SHP77 treated with DMSO at 0.1 percent for 48 hours (cell line): Measurements from ENCODE around the gene BNC2.
"Not testable (repeated sequence)": the region's sequence is repeated elsewhere in the genome, so short reads cannot be mapped to it uniquely, and the experiment has no call there.

ENCODE experiments used
- DNase-seq: peaks from one replicate; lab custom pipeline; 2025; lab: John Stamatoyannopoulos, UW

Gene BNC2

GRCh38 chr9:16501141-16501540 is 369.3 kb downstream of the BNC2 start:
- DNase-seq, result no peak

DNA sequence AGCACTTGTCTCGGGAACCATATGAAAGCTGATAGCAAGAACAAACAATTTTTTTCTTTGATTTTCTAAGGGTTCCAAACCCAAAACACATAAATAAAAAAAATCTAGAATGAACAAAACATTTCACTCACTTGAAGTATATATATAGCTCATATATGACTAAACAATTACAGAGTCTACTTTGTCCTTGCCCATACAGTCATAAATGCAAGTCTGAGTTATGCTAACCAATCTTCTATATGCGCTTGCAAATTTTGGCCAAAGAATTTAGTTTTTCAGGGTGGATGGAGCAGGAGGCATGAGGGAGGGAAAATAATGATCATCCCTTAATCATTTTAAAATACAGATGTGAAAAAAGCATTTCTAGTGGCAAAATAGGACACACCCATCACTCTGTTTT is 370.1 kb downstream of the BNC2 start:
- no peak for DNase-seq

DNA sequence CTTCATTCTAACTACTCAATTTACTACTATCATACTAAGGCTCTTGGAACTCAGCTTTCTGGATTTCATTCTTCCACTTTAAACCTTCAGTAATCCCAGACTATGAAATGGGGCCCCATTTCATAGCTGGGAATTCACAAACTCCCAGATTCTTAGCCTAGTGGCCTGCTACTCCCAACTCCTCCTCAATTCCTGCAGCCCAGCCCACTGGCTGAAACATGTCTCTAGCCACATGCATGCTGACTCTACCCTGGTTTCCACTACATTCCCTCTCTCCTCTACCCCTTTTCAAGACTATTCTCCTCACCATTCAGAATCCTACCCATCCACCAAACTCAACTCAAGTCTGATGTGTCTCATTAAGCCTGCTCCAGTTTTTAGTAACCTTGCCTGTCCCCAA is 370.6 kb downstream of the BNC2 start:
- no peak for DNase-seq

- no peak for DNase-seq
Observed at GRCh38 chr9:16496908-16497307, 373.6 kb downstream of the BNC2 start.

DNA sequence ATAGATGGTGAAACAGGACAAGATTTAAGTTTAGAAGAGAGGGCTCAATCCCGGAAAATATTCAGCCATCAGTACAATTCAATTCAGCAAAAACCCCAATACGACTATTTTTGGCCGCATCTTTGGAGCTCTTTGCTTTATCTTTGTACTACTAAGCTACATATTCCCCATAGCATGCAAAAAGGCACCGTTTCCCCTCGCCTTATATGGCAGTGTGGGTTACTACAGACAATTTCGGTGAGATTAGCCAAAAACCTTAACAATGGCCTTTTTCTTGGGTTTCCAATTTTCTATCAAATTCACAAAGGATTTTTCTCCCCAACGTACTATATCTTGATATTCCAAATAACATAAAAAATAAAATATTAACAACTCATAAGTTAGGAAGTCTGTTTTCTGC is 382.6 kb downstream of the BNC2 start:
- no peak for DNase-seq

DNA sequence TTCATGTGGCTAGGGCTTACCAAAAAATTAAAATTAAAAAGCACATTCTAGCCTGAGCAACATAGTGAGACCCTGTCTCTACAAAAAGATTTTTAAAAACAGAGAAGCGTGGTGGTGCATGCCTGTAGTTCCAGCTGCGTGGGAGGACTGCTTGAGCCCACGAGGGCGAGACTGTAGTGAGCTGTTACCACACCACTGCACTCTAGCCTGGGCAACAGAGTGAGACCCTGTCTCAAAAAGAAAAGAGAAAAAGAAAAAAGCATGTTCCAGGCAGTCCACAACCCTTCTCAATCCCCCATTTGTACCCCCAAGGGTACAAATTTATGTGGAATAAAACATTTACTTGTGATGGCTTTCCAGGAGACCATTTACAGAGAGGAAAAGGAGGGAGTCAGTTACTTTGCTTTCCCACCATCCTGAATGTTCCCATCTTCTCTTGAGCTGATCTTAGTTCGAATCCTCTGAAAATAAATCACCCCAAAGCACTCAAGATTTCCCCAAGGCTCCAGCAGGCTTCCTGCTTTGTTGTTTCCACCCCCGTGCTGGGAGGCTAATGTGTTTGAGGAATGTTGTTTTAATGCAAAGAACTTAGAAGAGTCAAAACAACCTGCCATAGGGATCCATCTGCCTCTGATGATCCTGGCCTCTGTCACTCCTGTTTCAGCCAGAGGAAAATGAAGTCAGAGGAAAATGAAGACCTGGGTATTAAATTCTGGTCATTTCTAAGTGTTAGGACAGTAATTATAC is 384.7 kb downstream of the BNC2 start:
- no peak for DNase-seq

DNA sequence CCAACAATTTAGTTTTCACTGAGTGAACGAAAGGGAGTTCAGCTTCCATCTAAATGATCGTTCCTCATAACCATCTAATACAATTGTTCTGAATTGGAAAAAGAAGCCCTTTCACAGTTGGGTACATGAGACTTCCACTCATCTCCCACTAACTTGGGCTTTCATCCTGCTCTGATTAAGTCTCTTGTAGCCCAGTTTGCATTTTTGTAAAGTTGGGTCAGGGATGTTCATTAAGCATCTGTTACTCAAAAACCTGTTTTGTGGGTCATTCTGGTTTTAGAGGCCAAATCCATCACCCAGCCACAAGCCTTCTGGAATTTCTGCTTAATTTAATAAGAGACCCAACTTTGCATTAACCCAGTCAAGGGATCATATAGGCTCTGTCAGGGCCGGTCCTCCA is 385.3 kb downstream of the BNC2 start:
- DNase-seq, result no peak

GRCh38 chr9:16484744-16485143 is 385.7 kb downstream of the BNC2 start:
- DNase-seq, result no peak

GRCh38 chr9:16484180-16484579 is 386.3 kb downstream of the BNC2 start:
- no peak for DNase-seq

GRCh38 chr9:16482764-16483163 is 387.7 kb downstream of the BNC2 start:
- DNase-seq, result no peak

- not testable (repeated sequence) for DNase-seq
Observed at GRCh38 chr9:16480584-16480983, 389.9 kb downstream of the BNC2 start.

DNA sequence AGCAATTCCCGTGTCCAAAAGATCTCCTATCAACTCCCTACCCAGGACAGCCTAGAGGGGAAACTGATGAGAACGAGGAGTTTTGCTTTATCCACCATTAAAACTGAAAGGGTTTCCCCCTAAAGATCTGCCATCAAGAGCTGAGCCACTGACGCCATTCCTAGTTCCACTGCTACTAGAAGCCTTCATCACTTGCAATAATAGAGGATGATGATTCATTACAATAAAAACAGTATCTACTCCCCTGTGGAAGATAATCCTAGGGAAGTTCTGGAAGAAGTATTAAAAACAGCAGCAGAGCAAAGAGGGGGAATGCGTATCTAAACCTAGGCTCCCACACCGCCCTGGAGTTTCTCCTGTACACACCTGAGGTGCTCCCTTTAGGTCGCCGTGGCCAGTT is 394.5 kb downstream of the BNC2 start:
- no peak for DNase-seq

DNA sequence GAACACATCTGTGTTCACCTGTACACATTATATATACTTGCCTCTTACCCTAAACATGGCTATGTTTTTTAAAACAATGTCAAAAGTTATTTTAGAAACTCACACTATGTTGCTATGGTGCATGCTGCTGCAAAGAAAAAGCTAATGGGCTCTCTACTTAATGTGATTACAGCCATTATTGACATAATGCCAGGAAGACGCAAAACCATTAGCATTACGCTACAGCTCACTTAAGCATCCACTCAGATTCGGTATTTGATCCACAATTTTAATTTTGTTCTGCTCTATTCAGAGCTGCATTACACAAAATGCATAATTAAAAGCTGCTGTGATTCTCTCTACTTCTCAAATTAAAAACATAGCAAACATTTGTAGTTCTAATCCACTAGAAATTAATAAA is 395.2 kb downstream of the BNC2 start:
- DNase-seq, result no peak

DNA sequence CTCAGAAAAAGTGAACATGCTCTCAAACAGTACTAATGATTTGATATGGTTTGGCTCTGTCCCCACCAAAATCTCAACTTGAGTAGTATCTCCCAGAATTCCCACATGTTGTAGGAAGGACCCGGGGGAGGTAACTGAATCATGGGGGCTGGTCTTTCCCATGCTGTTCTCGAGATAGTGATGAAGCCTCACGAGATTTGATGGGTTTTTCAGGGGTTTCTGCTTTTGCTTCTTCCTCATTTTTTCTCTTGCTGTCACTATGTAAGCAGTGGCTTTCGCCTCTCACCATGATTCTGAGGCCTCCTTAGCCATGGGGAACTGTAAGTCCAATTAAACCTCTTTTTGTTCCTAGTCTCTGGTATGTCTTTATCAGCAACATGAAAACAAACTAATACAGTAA is 401.3 kb downstream of the BNC2 start:
- no peak for DNase-seq

- no peak for DNase-seq
Observed at GRCh38 chr9:16461851-16462250, 408.6 kb downstream of the BNC2 start.

DNA sequence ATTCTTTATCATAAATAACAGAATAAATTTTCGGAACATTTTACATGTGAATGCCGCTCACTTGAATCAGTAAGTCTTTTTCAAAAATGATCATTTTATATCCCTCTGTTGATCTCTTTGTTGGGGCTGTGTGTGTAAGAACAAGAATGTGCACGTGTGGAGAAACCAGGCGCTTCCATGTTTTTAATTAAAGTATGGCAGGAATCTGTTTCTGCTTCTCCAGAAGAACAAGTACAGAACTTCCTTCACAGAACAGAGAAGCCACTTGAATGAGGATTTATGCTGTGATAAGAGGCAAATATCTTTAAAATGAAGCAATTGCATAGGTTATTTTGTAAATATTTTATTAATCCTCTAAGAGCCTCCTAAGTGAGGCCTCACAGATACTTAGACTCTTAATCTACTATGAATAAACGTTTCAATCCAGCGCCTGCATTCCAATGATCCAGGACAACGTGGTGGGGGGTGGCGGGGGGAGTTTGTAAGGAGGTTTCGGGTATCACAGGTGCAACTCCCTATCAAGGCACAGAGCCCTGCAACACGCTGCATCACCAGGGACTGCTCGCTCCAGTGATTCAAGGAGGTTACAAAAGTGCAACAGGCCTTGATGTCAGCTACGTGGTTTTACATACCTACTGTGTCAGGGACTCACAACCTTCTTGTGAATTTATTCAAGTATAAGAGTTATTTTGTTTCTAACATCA is 409.2 kb downstream of the BNC2 start:
- DNase-seq, result no peak

- no peak for DNase-seq
Observed at GRCh38 chr9:16460696-16461095, 409.8 kb downstream of the BNC2 start.

GRCh38 chr9:16459421-16460148 is 410.9 kb downstream of the BNC2 start:
- DNase-seq, result no peak

- no peak for DNase-seq
Observed at GRCh38 chr9:16458696-16459420, 411.6 kb downstream of the BNC2 start.

DNA sequence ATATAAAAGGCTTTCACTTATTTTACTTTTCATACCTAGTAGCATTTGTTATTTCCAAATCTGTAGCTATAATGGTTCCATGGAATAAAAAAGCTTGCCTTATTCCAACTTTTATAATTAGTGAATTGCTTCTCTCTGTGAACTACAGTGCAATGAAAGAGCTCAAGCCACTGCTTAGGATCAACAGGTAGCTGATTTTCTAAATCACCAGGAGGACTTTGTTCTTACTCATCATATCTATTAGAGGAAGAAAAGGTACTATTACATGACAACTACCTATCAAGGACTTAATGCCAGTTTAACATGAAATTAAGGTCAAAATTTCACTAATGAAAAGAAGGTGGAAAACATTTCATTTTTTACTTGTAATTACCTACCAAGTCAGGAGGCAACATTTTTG is 414.6 kb downstream of the BNC2 start:
- DNase-seq, result no peak

GRCh38 chr9:16453390-16453789 is 417.1 kb downstream of the BNC2 start:
- no peak for DNase-seq

DNA sequence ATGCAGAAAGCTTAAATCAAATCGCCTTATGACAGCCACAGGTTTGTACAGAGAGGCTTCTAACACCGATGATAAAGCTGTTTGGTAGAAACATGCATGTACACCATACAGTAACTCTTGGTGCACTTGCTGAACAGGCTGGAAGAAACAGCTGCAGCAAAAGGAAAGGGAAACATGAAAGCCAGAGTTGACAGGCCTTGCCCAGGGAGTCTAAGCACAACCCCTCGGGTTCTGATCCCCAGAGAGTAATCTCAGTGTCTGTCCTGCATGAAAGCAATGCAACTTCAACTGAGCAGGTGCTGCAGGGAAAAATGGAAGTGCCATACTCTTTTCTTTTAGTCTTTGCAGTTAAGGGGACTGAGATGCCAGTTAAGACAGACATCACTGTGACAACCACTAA is 419.9 kb downstream of the BNC2 start:
- DNase-seq, result no peak
